HG02610 (cell line): ENCODE measurements around the gene ELP1.

Experiments
- ATAC-seq: cut with Tn5 transposase; IDR thresholded peaks from one replicate; pipeline ENCODE4 v1.9.1; 2021; ENCODE audit warnings: mild to moderate bottlenecking, moderate library complexity; ENCODE audit not compliant: unreplicated experiment

ELP1 gene

GRCh38 chr9:108823829-108824228, 110.1 kb downstream of the ELP1 start:
- ATAC-seq: no peak
